Esophagus squamous epithelium (tissue), 5 donors: ENCODE data around the gene ATP6AP1. TPM values are rescaled to one million over a fixed set of nuclear protein-coding genes. Genes with fewer than 3 reads are reported as not detected.
A peak's percentile ranks its signal among the peaks of the same experiment; 100 is the strongest.

Experiments
- DNase-seq: peaks from one replicate; lab custom pipeline; 2025; lab: John Stamatoyannopoulos, UW
- H3K27ac ChIP-seq, 4 donors: fragments of 200-600 bp; sonication (generic); one replicate each; pipeline ENCODE4 v1.5.1; 2016 to 2019; ENCODE audit warnings: mild to moderate bottlenecking in 1 of 4
- H3K27me3 ChIP-seq, 4 donors: fragments of 200-600 bp; sonication (generic); 1 replicate in 3 of 4; 2 replicates in 1 of 4; pipeline versions ENCODE4 v1.5.1 to v1.6.0; 2017 to 2021; ENCODE audit warnings: antibody characterized with exemption in 1 of 4
- H3K36me3 ChIP-seq, 3 donors: fragments of 200-600 bp; sonication (generic); one replicate each; pipeline ENCODE4 v1.5.1; 2016 to 2019
- H3K4me1 ChIP-seq, 3 donors: fragments of 200-600 bp; sonication (generic); one replicate each; pipeline ENCODE4 v1.5.1; 2017 to 2019
- H3K4me3 ChIP-seq, 4 donors: fragments of 200-600 bp; sonication (generic); 1 replicate in 3 of 4; 2 replicates in 1 of 4; pipeline ENCODE4 v1.5.1; 2016 to 2019; ENCODE audit warnings: mild to moderate bottlenecking in 2 of 4, moderate library complexity in 1 of 4
- H3K9me3 ChIP-seq, 3 donors: fragments of 200-600 bp; sonication (generic); one replicate each; pipeline ENCODE4 v1.5.1; 2016 to 2019
- CTCF ChIP-seq, 6 experiments: fragments of 450-650 bp in 4 of 6; fragments of 200-600 bp in 2 of 6; sonication (generic) in 2 of 6; IDR thresholded peaks; one replicate each; pipeline ENCODE4 v1.5.1; 2016 to 2019; ENCODE audit warnings: antibody characterized with exemption in 6 of 6, mild to moderate bottlenecking in 4 of 6, moderate library complexity in 4 of 6
- POLR2A ChIP-seq, 4 donors: fragments of 450-650 bp; IDR thresholded peaks; one replicate each; pipeline ENCODE4 v1.6.1; 2017; ENCODE audit warnings: antibody characterized with exemption in 4 of 4, mild to moderate bottlenecking in 4 of 4, moderate library complexity in 3 of 4
- WGBS, 2 donors: methylation state at CpG; one replicate each; pipeline ENCODE4 v1.1.5; 2018; 5-methylcytosine and 5-hydroxymethylcytosine counted together
- intact Hi-C: fragments of 100-400 bp; cut with DNase I; formaldehyde crosslinking; loops from one replicate; pipeline ENCODE4 v1.15.0; 2022
- total RNA-seq, 4 donors: library from RNA; depleted of rRNA; stranded (reverse); fragments of >200 nt; gene quantifications; one replicate each; pipeline ENCODE4 v1.1.0, GENCODE V29; 2016
- donor health status: DM: yes; HTN: yes; CAD: no.

The ATP6AP1 gene
- total RNA-seq, 4 donors from 2014 or later = 28.5 to 83.8 (median 37.2) TPM

- TF ChIP-seq CTCF (IDR thresholded peaks at IDR 0.05) = no peak
- TF ChIP-seq POLR2A (IDR thresholded peaks at IDR 0.05) = no peak
- no peak overlapping the region for H3K4me3 ChIP-seq
- peak overlapping the region in 2 of 4 donors; percentile 14 to 46 for H3K27ac ChIP-seq
- intact Hi-C loops = no loop called here
- no peak for DNase-seq
- peaks cover 0 to 25% (median 6%) of the 10 kb centered on the region in 3 donors for H3K36me3 ChIP-seq
- H3K4me1 ChIP-seq = no peaks in the 10 kb centered on the region
- 20 to 46% methylated on average over 1 to 5 of the region's 19 CpGs for WGBS, 2 donors
- no peaks in the 10 kb centered on the region for H3K27me3 ChIP-seq
- no peaks in the 10 kb centered on the region for H3K9me3 ChIP-seq
Observed at GRCh38 chrX:154419688-154420401, 8.6 kb upstream of the ATP6AP1 start.

- Histone ChIP-seq H3K4me1 (no peaks in the 10 kb centered on the region), H3K27ac (no peak overlapping the region), H3K9me3 (no peaks in the 10 kb centered on the region), H3K27me3 (no peaks in the 10 kb centered on the region), H3K36me3 (peaks cover 0 to 20% (median 6%) of the 10 kb centered on the region in 3 donors), H3K4me3 (no peak overlapping the region)
- TF ChIP-seq POLR2A (IDR thresholded peaks at IDR 0.05) = no peak
- TF ChIP-seq CTCF (IDR thresholded peaks at IDR 0.05) = no peak
- WGBS, 2 donors = 78% methylated on average over 10 of the region's 10 CpGs; no CpG with 5 or more reads in 1 of the 2 donors
- DNase-seq = no peak
- intact Hi-C loops = no loop called here
Observed at GRCh38 chrX:154420402-154420756, 8.1 kb upstream of the ATP6AP1 start.

DNA sequence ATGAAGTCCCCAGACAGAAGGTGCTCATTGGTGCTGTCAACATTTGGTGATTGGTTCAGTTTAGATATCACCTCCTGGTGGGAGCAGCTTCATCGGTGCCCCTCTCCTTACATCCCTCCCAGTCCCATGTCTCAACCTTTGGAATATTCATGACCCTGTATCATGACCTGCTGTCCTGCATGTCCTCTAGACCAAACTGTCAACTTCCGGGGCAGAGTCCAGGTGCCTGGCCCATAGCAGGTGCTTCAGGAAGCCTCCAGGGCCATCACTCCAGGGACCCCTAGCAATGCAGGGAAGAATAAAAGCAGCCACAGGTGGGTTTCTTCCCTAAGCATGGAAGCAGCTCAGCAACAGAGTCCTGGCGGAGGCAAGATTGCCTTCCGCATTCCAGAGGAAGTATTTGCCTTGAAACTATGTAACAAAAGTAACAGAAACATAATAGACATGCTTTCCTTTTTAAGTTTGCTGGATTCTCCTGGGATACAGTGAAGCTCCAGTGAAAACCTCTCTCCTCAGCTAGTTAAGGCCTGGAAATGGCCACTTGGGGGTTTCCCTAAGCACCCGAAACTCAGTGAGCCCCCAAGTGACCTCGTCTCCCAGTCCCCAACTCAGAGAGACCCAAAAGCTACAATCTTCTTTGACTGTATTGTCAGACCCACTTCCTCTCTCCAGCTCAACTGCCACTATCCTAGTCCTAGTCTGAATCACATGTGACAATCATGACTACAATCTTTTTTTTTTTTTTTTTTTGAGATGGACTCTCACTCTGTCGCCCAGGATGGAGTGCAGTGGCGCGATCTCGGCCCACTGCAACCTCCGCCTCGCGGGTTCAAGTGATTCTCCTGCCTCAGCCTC lies 1.3 kb upstream of the ATP6AP1 start:
- intact Hi-C loops = no loop called here
- no peak for TF ChIP-seq CTCF (IDR thresholded peaks at IDR 0.05)
- no peak for TF ChIP-seq POLR2A (IDR thresholded peaks at IDR 0.05)
- 56 to 84% methylated on average over 2 to 5 of the region's 13 CpGs for WGBS, 2 donors
- DNase-seq = no peak
- Histone ChIP-seq H3K27ac (peak overlapping the region in 1 of 4 donors; percentile 21), H3K27me3 (no peaks in the 10 kb centered on the region), H3K9me3 (no peaks in the 10 kb centered on the region), H3K4me3 (no peak overlapping the region), H3K4me1 (peaks cover 5 to 42% (median 7%) of the 10 kb centered on the region in 3 donors), H3K36me3 (peaks cover 0 to 6% (median 0%) of the 10 kb centered on the region in 3 donors)

DNA sequence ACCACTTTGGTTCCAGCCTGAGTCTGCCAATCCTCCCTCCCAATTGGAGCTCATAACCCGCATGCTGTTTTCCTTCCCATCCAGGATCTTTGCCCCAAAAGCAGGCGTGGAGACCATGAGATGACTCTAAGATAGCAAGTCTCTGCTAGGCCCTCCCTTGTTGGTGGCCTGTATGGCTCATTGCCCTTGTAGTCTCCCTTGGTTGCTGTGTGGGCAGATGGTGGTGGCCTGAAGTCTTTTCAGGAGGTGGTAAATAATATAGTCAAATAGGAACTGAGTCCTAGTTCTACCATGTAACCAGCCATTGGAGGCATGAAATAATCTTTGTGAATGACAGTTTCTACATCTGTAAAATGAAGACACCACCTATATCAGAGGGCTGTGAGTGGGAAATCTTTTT lies 1.2 kb downstream of the ATP6AP1 start:
- TF ChIP-seq CTCF (IDR thresholded peaks at IDR 0.05) (no peak), POLR2A (IDR thresholded peaks at IDR 0.05) (no peak)
- peak overlapping the region in 2 of 4 donors; percentile 75 to 89 for H3K27ac ChIP-seq
- intact Hi-C loops = no loop called here
- H3K27me3 ChIP-seq = no peaks in the 10 kb centered on the region
- 60 to 100% methylated on average over 1 of the region's 2 CpGs for WGBS, 2 donors
- H3K9me3 ChIP-seq = no peaks in the 10 kb centered on the region
- peaks cover 5 to 42% (median 7%) of the 10 kb centered on the region in 3 donors for H3K4me1 ChIP-seq
- H3K4me3 ChIP-seq = peak overlapping the region in 3 of 4 donors; percentile 54 to 83 (median 75)
- no peak for DNase-seq
- peaks cover 0 to 32% (median 5%) of the 10 kb centered on the region in 3 donors for H3K36me3 ChIP-seq

- intact Hi-C loops = no loop called here
- WGBS, 2 donors = 75 to 83% methylated on average over 4 to 6 of the region's 6 CpGs
- Histone ChIP-seq H3K4me3 (peak overlapping the region in 1 of 4 donors; percentile 15), H3K36me3 (peaks cover 3 to 39% (median 5%) of the 10 kb centered on the region in 3 donors), H3K9me3 (no peaks in the 10 kb centered on the region), H3K27me3 (no peaks in the 10 kb centered on the region), H3K4me1 (peaks cover 5 to 42% (median 7%) of the 10 kb centered on the region in 3 donors), H3K27ac (peak overlapping the region in 3 of 4 donors; percentile 33 to 61 (median 48))
- TF ChIP-seq CTCF (IDR thresholded peaks at IDR 0.05) (no peak), POLR2A (IDR thresholded peaks at IDR 0.05) (no peak)
- no peak for DNase-seq
Observed at GRCh38 chrX:154430479-154430878, 2.0 kb downstream of the ATP6AP1 start.
